Measurements from ENCODE around the gene AMPH.

Gene AMPH

DNA sequence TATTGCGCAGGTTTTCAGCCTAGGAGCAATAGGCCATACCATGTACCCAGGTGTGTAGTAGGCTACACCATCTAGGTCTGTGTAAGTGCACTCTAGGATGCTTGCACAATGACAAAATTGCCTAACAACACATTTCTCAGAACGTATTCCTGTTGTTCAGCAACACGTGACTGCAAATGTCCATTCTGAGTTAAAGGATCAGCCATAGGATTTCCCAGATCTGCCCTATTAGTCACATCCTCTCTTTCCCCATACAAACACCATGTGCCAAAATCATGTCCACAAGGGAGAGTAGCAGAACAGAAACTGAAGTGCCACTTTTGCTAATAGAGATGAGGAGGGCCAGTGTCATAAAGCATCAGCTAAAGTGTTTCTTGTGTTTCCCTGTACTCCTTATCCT, 42.6 kb upstream of the AMPH start:
- H3K4me3 ChIP-seq (ENCODE audit: low read depth, low read length): no peak overlapping the region
- TF ChIP-seq CTCF (IDR thresholded peaks at IDR 0.05; ENCODE audit: control insufficient read depth, extremely low read depth, insufficient read depth): no peak
- DNase-seq (ENCODE audit: low read depth): no peak

DNA sequence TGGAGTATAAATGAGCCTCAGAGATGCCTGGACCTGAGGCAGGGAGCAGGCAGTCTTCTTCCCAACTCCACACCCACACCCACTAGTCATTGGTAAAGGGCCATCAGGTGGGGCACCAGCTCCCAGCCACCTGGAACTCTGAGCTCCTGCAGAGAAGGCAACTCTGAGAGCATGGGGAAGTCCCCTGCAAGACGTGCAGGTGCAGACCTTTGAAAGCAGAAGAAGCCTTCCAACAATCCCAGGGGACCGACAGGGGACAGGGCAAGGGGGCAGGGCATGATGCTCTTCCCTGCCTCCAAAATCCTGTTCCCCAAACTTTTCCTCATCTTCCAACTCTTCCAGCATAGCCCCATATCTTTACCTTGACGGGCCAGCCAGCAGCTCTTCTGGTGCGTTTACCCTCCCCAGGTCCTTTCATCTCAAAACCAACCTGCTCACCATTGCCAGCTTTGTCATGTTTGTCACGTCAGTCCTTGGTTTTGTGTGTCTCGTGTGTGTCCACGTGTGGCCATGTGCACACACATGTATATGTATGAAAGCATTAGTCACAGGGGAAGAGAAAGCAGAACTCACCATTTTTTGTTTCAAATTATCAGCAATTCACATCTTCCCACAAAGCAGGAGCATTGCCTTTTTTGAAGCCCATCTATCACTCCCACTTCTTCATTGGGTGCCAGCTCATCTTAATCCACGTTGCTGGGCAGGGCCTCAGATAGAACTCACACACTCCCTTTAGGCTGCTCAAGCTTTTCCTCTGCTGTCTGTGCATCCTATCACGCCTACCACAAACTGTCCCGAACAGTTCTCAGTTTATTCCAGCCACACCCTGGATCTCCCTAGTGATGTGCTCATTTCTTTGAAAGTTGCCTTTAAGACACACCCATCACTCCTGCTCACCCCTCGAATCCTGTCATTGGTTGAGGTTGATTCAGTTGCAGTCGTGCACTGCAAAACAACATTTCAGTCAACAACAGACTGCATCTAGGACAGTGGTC, 41.0 kb upstream of the AMPH start:
- no peak for TF ChIP-seq CTCF (IDR thresholded peaks at IDR 0.05; ENCODE audit: control insufficient read depth, extremely low read depth, insufficient read depth)
- H3K4me3 ChIP-seq (ENCODE audit: low read depth, low read length): no peak overlapping the region
- no peak for DNase-seq (ENCODE audit: low read depth)

GRCh38 chr7:38669965-38670520, 38.9 kb upstream of the AMPH start:
- H3K4me3 ChIP-seq (ENCODE audit: low read depth, low read length): no peak overlapping the region
- DNase-seq (ENCODE audit: low read depth): no peak
- no peak for TF ChIP-seq CTCF (IDR thresholded peaks at IDR 0.05; ENCODE audit: control insufficient read depth, extremely low read depth, insufficient read depth)

- TF ChIP-seq CTCF (IDR thresholded peaks at IDR 0.05; ENCODE audit: control insufficient read depth, extremely low read depth, insufficient read depth): no peak
- DNase-seq (ENCODE audit: low read depth): no peak
- no peak overlapping the region for H3K4me3 ChIP-seq (ENCODE audit: low read depth, low read length)
Measured at GRCh38 chr7:38664972-38665371, 33.8 kb upstream of the AMPH start.

DNA sequence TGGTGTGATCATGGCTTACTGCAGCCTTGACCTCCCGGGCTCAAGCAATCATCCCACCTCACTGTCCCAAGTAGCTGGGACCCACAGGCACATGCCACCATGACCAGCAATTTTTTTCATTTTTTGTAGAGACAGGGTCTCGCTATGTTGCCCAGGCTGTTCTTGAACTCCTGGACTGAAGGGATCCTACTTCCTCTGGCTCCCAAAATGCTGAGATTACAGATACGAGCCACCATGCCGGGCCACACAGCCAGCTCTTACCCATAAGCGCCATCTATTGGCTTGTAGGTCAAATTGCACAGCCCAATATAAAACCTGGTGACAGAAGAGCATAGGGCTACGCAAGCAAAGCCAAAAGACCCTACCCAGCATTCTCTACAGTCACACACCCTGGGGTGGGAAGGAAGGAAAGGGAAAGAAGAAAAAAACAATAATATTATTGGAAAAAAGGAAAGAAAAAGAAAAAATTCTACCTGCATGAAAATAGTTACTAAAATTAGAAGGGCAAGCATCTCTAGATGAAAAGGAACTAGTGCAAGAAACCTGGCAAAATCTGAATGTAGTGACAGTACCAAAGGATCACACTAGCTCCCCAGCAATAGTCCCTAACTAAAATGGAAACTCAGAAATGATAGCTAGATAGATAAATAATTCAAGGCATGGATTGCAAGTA, 29.4 kb upstream of the AMPH start:
- H3K4me3 ChIP-seq (ENCODE audit: low read depth, low read length): no peak overlapping the region
- DNase-seq (ENCODE audit: low read depth): peak; percentile 15
- peak; percentile 81 for TF ChIP-seq CTCF (IDR thresholded peaks at IDR 0.05; ENCODE audit: control insufficient read depth, extremely low read depth, insufficient read depth)

GRCh38 chr7:38659931-38660330, 28.8 kb upstream of the AMPH start:
- no peak overlapping the region for H3K4me3 ChIP-seq (ENCODE audit: low read depth, low read length)
- no peak for TF ChIP-seq CTCF (IDR thresholded peaks at IDR 0.05; ENCODE audit: control insufficient read depth, extremely low read depth, insufficient read depth)
- DNase-seq (ENCODE audit: low read depth): no peak

Data from LNCaP clone FGC (cell line).